Measurements from ENCODE around the gene LAMA3. TPM values are rescaled to one million over a fixed set of nuclear protein-coding genes. Genes with fewer than 3 reads are reported as not detected.

The LAMA3 gene
- total RNA-seq, 4 donors from 2014 or later = 46.3 to 80.6 (median 67.1) TPM

DNA sequence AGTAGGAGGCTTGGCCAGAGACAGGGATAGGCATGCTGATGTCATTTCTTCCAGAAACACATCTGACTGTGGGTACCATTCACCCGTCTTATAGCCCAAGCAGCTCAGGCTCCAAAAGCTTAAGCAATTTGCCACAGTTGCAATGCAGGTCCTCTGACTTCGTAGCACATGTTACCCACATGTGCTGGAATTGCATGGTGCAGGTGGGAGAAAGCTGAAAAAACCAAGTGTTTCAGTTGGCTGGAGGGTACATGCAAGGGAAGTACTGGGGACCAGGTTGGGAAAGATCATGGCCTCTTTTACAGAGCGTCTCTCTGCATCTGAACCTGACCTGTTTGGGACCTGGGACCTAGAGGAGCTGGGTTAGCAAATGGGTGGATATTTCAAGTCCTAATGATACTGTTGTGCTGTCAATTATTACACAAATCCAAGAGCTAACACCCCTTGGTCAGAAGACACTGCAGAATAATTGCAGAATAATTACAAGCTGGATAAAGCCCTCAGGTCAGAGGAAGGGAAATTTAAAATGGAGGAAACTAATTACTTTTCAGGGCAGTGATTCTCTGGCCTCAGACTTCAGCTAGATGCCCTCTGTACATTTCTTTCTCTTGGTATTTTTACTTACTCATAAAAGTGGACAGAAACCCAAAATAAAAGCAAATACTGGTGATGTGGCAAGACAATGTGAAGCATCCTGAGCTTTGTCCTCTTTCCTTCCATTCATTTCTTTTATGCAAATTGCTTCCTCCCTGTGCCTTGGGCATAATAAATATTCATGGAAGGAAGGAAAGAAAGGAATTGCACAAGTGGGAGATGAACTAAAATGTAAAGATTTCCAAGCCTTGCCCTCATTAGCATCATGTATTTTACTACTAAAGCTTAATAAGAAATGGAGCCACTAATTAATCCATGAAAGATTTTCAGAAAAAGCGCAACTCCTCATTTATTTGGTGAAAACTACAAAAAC lies 279.7 kb downstream of the LAMA3 start:
- TF ChIP-seq POLR2A (IDR thresholded peaks at IDR 0.05) (no peak), EP300 (IDR thresholded peaks at IDR 0.05) (no peak)
- TF ChIP-seq, protein P1, sequence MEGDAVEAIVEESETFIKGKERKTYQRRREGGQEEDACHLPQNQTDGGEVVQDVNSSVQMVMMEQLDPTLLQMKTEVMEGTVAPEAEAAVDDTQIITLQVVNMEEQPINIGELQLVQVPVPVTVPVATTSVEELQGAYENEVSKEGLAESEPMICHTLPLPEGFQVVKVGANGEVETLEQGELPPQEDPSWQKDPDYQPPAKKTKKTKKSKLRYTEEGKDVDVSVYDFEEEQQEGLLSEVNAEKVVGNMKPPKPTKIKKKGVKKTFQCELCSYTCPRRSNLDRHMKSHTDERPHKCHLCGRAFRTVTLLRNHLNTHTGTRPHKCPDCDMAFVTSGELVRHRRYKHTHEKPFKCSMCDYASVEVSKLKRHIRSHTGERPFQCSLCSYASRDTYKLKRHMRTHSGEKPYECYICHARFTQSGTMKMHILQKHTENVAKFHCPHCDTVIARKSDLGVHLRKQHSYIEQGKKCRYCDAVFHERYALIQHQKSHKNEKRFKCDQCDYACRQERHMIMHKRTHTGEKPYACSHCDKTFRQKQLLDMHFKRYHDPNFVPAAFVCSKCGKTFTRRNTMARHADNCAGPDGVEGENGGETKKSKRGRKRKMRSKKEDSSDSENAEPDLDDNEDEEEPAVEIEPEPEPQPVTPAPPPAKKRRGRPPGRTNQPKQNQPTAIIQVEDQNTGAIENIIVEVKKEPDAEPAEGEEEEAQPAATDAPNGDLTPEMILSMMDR (IDR thresholded peaks at IDR 0.05) = no peak
- DNase-seq (ENCODE audit: low spot score in 2 of 2) = no peak
- 95 to 96% methylated on average over 4 of the region's 4 CpGs for WGBS, 2 donors
- Histone ChIP-seq H3K27me3 (no peaks in the 10 kb centered on the region), H3K36me3 (no peaks in the 10 kb centered on the region), H3K4me1 (peaks cover 0 to 8% (median 0%) of the 10 kb centered on the region in 4 donors), H3K9me3 (no peaks in the 10 kb centered on the region), H3K27ac (no peak overlapping the region), H3K4me3 (no peak overlapping the region)

DNA sequence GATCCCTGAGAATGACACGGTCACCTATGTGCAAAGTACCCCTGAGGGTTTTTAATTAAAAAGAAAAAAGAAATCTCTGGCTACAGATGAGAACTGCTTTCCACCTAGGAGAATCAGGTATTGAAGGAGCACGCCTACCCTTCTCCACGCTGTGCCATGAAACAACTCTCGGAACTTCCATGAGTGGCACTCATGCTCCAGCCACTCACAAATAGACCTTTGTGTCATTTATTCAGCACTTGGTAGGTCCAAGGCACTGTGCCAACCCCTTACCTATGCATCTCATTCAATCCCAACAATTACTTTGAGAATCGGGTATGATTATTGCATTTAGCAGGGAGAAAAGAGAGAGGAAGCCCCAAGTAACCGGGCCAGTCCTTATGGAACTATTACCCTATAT lies 280.4 kb downstream of the LAMA3 start:
- H3K27ac ChIP-seq = no peak overlapping the region
- WGBS, 2 donors = 87 to 88% methylated on average over 6 of the region's 6 CpGs
- no peaks in the 10 kb centered on the region for H3K36me3 ChIP-seq
- peaks cover 0 to 8% (median 0%) of the 10 kb centered on the region in 4 donors for H3K4me1 ChIP-seq
- TF ChIP-seq EP300 (IDR thresholded peaks at IDR 0.05) = no peak
- TF ChIP-seq, protein P1 (IDR thresholded peaks at IDR 0.05) = no peak
- no peak for TF ChIP-seq POLR2A (IDR thresholded peaks at IDR 0.05)
- no peaks in the 10 kb centered on the region for H3K27me3 ChIP-seq
- H3K4me3 ChIP-seq = no peak overlapping the region
- H3K9me3 ChIP-seq = no peaks in the 10 kb centered on the region
- DNase-seq (ENCODE audit: low spot score in 2 of 2) = no peak

DNA sequence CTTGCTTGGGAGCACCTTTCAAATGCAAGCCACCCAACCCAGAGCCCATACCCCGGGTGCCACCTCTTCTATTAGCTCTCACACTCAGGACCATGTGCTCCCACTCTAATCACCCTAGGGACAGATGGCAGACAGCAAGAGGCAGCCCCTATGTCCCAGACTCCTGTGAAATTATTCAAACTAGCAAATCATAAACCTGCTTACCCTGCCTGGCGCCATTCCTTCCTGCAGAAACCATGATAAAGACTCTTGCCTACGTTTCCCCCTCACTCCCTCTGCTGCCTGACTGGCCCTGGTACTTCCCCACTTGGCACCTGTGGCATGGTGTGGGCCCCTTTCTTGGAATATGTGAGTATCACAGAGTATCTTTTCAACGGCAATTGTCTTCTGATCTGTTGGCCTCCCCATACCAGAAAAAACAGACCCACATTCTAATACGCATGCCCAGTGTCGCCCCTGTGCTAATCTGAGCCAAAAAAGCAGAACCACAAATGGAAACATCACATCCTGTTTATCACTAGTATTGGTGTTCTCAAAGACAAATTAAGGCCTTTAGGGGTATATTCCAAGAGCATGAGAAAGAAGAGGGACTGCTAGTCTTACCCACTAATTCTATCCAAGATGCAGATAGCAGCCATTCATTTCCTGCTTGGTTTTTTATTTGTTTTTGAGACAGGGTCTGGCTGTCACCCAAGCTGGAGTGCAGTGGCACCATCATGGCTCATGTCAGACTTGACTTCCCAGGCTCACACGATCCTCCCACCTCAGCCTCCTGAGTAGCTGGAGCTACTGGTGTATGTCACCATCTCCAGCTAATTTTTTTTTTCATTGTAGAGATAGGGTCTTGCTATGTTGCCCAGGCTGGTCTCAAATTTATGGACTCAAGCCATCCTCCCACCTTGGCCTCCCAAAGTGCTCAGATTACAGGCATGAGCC lies 281.2 kb downstream of the LAMA3 start:
- Histone ChIP-seq H3K4me3 (no peak overlapping the region), H3K27ac (peak overlapping the region in 1 of 4 donors; percentile 72), H3K9me3 (no peaks in the 10 kb centered on the region), H3K36me3 (no peaks in the 10 kb centered on the region), H3K27me3 (no peaks in the 10 kb centered on the region), H3K4me1 (peaks cover 0 to 8% (median 0%) of the 10 kb centered on the region in 4 donors)
- no peak for TF ChIP-seq EP300 (IDR thresholded peaks at IDR 0.05)
- TF ChIP-seq, protein P1 (IDR thresholded peaks at IDR 0.05) = no peak
- TF ChIP-seq POLR2A (IDR thresholded peaks at IDR 0.05) = no peak
- 82 to 84% methylated on average over 7 of the region's 7 CpGs for WGBS, 2 donors
- DNase-seq (ENCODE audit: low spot score in 2 of 2) = no peak

DNA sequence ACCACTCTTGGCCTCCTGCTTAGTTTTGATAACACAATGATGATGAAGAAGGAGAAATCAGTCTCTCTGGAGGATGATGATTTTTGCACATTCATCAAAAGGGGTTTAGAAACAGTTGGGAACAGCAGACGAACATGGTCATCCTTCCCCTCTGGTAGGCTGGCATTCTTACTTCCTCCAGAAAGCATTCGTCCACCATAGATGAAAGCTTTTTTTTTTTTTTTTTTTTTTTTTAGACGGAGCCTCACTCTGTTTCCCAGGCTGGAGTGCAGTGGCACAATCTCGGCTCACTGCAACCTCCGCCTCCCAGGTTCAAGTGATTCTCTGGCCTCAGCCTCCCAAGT lies 281.8 kb downstream of the LAMA3 start:
- TF ChIP-seq, protein P1 (IDR thresholded peaks at IDR 0.05) = no peak
- no peak for TF ChIP-seq EP300 (IDR thresholded peaks at IDR 0.05)
- no peak for TF ChIP-seq POLR2A (IDR thresholded peaks at IDR 0.05)
- no peaks in the 10 kb centered on the region for H3K36me3 ChIP-seq
- 81 to 82% methylated on average over 5 of the region's 5 CpGs for WGBS, 2 donors
- no peak for DNase-seq (ENCODE audit: low spot score in 2 of 2)
- no peaks in the 10 kb centered on the region for H3K27me3 ChIP-seq
- peaks cover 0 to 8% (median 0%) of the 10 kb centered on the region in 4 donors for H3K4me1 ChIP-seq
- no peaks in the 10 kb centered on the region for H3K9me3 ChIP-seq
- H3K27ac ChIP-seq = peak overlapping the region in 1 of 4 donors; percentile 72
- no peak overlapping the region for H3K4me3 ChIP-seq

Data from tibial nerve (tissue), 4 donors.